ENCODE results near the gene TP63. TPM values are rescaled to one million over a fixed set of nuclear protein-coding genes. Genes with fewer than 3 reads are reported as not detected.
A peak's percentile ranks its signal among the peaks of the same experiment; 100 is the strongest.

The TP63 gene
- polyA plus RNA-seq, 3 donors = not detected

DNA sequence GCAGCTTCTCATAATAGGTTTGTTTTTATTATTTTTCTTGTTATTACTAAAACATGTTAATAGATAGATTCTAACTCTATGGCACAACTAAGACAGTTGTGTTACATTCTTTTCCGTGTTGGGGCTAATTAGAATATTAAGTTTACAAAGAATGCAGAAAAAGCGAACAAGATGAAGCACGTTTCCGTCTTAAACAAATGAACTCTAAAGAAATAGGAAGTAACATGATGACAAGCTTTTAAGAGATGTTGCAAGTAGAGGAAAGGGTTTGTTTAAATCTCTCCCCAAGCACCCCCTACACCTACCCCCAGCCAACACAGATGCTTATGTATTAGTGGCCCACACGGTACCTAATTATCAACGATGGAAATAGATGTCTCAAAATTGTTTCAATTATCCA, 207.1 kb downstream of the TP63 start:
- H3K9me3 Mint-ChIP-seq = peaks cover 0 to 4% (median 0%) of the 10 kb centered on the region in 7 donors
- Histone ChIP-seq H4K20me1 (ENCODE audit: insufficient read depth, low read length) (no peaks in the 10 kb centered on the region), H3K9ac (ENCODE audit: insufficient read depth, low read length, poor library complexity, severe bottlenecking) (no peak overlapping the region), H3K36me3 (replicated peaks in 1 of 2; ENCODE audit: control insufficient read depth in 1 of 2, insufficient read depth in 2 of 2, low read length in 2 of 2) (no peaks in the 10 kb centered on the region), H3K9me3 (replicated peaks in 1 of 2; ENCODE audit: control insufficient read depth in 1 of 2, insufficient read depth in 1 of 2, low read length in 2 of 2) (no peaks in the 10 kb centered on the region), H2AFZ (ENCODE audit: insufficient read depth, low read depth, low read length, poor library complexity, severe bottlenecking) (no peak overlapping the region), H3K4me1 (ENCODE audit: control insufficient read depth in 1 of 2, insufficient read depth in 2 of 2, low read length in 2 of 2) (peaks cover 0 to 5% of the 10 kb centered on the region in 2 donors), H3K4me2 (replicated peaks; ENCODE audit: extremely low read depth, low read length, poor library complexity, severe bottlenecking) (no peak overlapping the region), H3K27ac (ENCODE audit: low read depth in 1 of 2, low read length in 2 of 2) (no peak overlapping the region), H3K79me2 (ENCODE audit: insufficient read depth, low read length) (no peaks in the 10 kb centered on the region), H3K27me3 (ENCODE audit: control insufficient read depth in 2 of 2, insufficient read depth in 2 of 2, low read length in 2 of 2) (no peaks in the 10 kb centered on the region), H3K4me3 (replicated peaks in 1 of 3; ENCODE audit: low read depth in 2 of 3, low read length in 3 of 3) (no peak overlapping the region)
- no peaks in the 10 kb centered on the region for H3K36me3 Mint-ChIP-seq
- intact Hi-C loops (cut with micrococcal nuclease) = no loop called here
- peak in 1 of 3 donors; percentile 6 for DNase-seq
- no peak overlapping the region for H3K4me3 Mint-ChIP-seq
- peaks cover 6% of the 10 kb centered on the region for H3K4me1 Mint-ChIP-seq
- peak overlapping the region in 1 of 7 donors; percentile 24 for H3K27ac Mint-ChIP-seq
- no peaks in the 10 kb centered on the region for H3K27me3 Mint-ChIP-seq (ENCODE audit: low read depth in 3 of 3)
- no CpG with 5 or more reads among the region's 6 CpGs for WGBS (ENCODE audit: insufficient coverage)
- TF ChIP-seq, protein P1, sequence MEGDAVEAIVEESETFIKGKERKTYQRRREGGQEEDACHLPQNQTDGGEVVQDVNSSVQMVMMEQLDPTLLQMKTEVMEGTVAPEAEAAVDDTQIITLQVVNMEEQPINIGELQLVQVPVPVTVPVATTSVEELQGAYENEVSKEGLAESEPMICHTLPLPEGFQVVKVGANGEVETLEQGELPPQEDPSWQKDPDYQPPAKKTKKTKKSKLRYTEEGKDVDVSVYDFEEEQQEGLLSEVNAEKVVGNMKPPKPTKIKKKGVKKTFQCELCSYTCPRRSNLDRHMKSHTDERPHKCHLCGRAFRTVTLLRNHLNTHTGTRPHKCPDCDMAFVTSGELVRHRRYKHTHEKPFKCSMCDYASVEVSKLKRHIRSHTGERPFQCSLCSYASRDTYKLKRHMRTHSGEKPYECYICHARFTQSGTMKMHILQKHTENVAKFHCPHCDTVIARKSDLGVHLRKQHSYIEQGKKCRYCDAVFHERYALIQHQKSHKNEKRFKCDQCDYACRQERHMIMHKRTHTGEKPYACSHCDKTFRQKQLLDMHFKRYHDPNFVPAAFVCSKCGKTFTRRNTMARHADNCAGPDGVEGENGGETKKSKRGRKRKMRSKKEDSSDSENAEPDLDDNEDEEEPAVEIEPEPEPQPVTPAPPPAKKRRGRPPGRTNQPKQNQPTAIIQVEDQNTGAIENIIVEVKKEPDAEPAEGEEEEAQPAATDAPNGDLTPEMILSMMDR (IDR thresholded peaks at IDR 0.05) = no peak

DNA sequence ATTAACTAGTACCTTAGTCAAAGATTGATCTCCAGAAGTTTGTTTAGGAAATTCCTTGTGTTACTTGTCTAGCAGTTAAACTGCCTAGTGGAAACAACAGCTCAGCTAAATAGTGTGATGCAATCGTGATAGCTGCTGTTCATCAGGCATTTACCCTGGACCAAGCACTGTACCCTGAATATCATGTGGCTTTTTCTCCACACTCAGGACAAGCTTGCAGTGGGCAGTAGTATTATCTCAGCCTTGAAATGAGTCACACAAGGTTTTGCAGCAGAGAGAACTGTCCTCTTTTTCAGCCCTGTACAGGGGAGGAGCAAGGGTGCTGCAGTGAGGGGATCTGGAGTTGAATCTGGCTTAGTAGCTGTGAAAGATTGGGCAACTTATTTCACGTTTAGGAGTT, 208.4 kb downstream of the TP63 start:
- Mint-ChIP-seq H3K36me3 (no peaks in the 10 kb centered on the region), H3K27me3 (ENCODE audit: low read depth in 3 of 3) (no peaks in the 10 kb centered on the region), H3K4me1 (peaks cover 6% of the 10 kb centered on the region), H3K27ac (no peak overlapping the region), H3K4me3 (no peak overlapping the region), H3K9me3 (peaks cover 0 to 4% (median 1%) of the 10 kb centered on the region in 7 donors)
- Histone ChIP-seq H3K27me3 (ENCODE audit: control insufficient read depth in 2 of 2, insufficient read depth in 2 of 2, low read length in 2 of 2) (no peaks in the 10 kb centered on the region), H2AFZ (ENCODE audit: insufficient read depth, low read depth, low read length, poor library complexity, severe bottlenecking) (no peak overlapping the region), H3K36me3 (replicated peaks in 1 of 2; ENCODE audit: control insufficient read depth in 1 of 2, insufficient read depth in 2 of 2, low read length in 2 of 2) (no peaks in the 10 kb centered on the region), H3K9ac (ENCODE audit: insufficient read depth, low read length, poor library complexity, severe bottlenecking) (no peak overlapping the region), H3K4me3 (replicated peaks in 1 of 3; ENCODE audit: low read depth in 2 of 3, low read length in 3 of 3) (no peak overlapping the region), H3K4me2 (replicated peaks; ENCODE audit: extremely low read depth, low read length, poor library complexity, severe bottlenecking) (no peak overlapping the region), H3K4me1 (ENCODE audit: control insufficient read depth in 1 of 2, insufficient read depth in 2 of 2, low read length in 2 of 2) (peaks cover 0 to 5% of the 10 kb centered on the region in 2 donors), H4K20me1 (ENCODE audit: insufficient read depth, low read length) (no peaks in the 10 kb centered on the region), H3K79me2 (ENCODE audit: insufficient read depth, low read length) (no peaks in the 10 kb centered on the region), H3K27ac (ENCODE audit: low read depth in 1 of 2, low read length in 2 of 2) (no peak overlapping the region), H3K9me3 (replicated peaks in 1 of 2; ENCODE audit: control insufficient read depth in 1 of 2, insufficient read depth in 1 of 2, low read length in 2 of 2) (no peaks in the 10 kb centered on the region)
- TF ChIP-seq, protein P1 (IDR thresholded peaks at IDR 0.05) = no peak
- intact Hi-C loops (cut with micrococcal nuclease) = no loop called here
- WGBS (ENCODE audit: insufficient coverage) = 80% methylated on average over 1 of the region's 2 CpGs
- peak in 1 of 3 donors; percentile 5 for DNase-seq

Data from CD14-positive monocyte (primary cell).